ENCODE measurements around the gene HELLS.
"Not testable (repeated sequence)": the region's sequence is repeated elsewhere in the genome, so short reads cannot be mapped to it uniquely, and the experiment has no call there.

The HELLS gene

DNA sequence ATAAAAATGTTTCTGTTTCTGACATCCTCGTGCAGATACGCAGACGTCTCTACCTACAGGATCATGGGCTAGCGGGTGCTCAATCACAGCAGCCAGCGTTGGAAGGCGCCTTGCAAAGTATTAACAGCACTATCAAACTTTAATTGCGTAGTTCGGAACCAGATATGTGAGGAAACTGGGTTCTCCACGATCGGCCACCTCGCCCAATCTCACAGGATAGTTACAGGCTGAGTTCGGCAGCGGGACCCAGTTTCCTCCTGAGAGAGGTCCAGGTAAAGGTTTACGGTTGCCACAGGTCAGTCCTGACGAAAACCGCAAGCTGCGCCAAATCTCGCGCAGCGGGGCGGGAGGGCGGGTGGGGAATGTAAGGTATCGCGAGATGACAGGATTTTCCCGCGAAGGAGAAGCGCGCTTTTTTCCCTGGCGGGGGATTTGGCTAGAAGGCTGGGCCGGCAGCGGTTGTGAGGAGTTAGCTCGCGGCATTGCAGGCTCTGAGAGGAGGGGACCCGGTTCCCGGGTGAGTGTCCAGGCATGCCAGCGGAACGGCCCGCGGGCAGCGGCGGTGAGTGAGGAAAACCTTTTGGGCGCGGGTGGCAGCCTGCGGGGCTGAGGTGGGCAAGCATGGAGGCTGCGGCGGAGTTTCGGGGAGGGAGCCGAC, at the start of gene HELLS:
Gene HELLS, plus strand, starts transcription at position 398 of the 658 bp plus-strand sequence. Its CDS starts 134 bp downstream, at position 532.
- DNase-seq: peak; percentile 85

DNA sequence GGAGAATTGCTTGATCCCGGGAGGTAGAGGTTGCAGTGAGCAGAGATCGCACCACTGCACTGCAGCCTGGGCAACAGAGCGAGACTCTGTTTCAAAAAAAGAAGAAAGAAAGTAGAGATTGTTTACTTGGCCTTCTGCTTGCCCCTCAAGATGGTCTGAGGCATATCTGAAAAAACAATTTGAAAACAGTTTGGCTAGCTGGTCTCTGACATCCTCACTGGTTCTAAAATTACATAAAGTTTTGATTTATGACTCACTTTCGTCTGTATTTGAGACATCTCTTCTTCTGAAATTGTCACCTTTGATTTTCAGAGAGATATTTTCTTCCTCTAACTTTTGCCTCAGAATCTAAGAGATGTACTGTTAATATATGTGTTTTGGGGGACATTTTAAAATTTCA, 49.6 kb upstream of the HELLS start:
- DNase-seq: no peak

DNA sequence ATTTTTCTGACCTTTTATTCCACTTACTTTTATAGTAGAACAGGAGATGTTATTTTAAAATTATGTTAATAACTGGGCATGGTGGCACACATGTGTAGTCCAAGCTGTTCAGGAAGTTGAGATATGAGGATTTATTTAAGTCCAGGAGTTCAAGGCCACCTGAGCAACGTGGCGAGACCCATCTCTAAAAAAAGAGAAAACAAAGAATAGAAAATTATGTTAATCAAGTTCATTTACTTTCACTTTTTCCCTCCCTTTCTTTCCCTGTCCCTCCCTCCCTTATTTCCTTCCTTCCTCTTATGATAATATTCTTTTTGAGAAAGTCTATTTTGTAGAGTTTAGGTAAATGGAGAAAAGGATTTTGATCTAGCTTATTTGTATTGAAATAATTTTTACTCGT, 48.9 kb upstream of the HELLS start:
- no peak for DNase-seq

DNA sequence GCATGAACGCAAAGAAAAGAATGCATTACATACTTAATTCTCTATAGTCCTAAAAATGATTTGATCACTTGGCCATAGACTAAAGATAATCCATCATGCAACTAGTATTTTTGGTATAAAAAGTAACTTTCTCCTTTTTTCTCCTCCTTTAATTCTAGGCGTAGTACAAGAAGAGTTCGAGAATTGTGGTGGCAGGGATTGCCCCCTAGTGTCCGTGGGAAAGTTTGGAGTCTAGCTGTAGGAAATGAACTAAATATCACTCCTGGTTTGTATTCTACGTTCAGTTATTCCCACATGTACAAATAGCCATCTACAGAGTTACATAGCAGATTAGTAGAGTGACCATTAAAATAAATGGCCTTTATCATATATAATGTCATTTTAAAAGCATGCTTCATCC, 45.5 kb upstream of the HELLS start:
- DNase-seq: no peak

DNA sequence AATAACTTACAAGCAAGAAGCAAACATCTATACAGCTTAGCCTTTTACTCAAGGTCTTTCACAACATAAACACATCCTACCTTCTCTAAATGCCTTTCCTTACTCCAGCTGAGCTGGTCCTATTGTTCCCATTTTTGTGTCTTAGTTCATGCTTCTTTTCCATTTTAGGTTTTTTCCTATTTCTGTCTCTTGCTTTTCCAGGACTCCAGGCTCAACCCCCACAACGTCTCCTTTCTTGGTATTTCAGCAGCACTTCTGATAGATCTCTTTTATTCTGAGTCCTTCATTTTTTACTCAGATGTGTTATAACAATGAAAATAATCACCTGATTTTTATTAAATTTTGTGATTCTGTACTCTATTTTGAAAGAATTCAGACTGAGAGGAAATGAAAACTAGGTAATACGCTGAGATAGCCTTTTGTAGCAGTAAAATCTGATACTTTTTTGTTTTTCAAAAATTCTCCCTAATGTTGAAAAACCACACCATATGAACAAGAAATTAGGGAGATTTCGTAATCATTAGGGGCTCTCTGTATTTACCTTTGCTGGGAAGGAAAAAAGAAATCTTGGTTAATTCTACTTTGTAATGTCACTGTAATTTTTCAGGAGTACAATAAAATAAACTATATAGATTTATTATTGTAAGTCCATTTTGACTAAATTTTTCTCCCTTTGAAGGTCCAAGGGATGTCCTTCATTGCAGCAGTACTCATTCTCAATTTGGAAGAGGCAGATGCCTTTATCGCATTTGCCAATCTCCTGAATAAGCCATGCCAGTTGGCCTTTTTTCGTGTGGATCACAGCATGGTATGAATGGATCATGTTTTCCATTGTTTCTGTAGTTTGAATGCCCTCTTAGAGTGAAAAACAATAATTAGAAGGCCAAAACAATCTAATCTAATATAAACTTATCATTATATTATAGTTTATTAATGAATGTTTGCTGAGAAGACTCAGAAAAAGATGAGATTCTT, 24.0 kb upstream of the HELLS start:
- DNase-seq: no peak

DNA sequence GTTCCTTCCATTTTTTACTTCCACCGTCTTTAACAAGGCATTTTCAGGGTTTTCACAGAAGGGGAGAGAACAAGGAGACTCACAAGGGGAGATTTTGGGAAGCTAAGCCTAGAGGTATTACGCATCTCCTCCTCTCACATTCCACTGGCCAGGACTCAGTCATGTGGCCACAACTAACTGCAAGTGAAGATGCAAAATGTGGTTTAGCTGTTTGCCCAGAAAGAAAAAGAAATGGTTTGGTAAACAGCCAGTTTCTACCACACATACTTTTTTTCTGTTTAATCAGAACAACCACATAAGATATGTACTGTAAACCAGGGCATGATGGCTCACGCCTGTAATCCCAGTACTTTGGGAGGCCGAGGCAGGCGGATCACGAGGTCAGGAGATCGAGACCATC, 21.4 kb upstream of the HELLS start:
- DNase-seq: no peak

DNA sequence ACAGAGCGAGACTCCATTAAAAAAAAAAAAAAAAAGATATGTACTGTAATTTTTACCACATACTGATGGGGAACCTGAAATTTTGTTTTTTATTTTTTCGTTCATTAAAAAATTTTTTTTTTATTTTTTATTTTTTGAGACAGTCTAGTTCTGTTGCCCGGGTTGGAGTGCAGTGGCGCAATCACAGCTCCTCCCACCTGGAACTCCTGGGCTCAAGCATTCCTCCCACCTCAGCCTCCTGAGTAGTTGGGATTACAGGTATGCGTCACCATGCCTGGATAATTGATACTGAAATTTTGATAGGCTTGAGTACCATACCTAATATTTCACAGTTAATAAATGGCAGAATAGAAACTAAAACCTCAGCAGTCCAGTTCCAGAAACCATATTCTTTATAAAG, 20.9 kb upstream of the HELLS start:
- no peak for DNase-seq

DNA sequence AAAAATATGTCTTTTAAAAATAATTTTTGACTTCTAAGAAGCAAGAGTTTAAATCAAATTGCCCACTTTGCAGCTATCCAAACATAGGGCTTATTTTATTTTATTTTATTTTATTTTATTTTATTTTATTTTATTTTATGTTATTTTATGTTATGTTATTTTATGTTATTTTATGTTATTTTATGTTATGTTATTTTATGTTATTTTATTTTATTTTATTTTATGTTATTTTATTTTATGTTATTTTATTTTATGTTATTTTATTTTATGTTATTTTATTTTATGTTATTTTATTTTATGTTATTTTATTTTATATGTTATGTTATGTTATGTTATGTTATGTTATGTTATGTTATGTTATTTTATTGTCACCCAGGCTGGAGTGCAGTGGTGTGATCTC, 14.0 kb upstream of the HELLS start:
- DNase-seq: not testable (repeated sequence)

DNA sequence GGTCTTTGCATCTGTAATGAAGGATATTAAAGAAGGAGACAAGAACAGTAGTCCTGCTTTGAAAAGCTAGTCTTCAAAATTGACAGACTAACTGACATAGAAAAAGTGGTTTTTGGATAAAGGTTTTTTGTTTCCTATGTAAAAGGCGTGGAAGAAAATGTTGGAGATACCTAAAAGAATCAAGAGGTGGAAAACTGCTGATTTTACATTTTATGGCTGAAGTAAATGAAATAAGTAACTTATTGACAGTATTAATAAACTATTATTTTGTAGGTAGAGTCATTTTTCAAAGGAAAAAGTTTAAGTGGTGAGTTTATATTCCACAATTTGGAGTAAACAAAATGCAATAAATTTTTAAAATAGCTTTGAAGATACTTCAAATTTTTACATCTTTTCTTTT, 12.6 kb upstream of the HELLS start:
- no peak for DNase-seq

DNA sequence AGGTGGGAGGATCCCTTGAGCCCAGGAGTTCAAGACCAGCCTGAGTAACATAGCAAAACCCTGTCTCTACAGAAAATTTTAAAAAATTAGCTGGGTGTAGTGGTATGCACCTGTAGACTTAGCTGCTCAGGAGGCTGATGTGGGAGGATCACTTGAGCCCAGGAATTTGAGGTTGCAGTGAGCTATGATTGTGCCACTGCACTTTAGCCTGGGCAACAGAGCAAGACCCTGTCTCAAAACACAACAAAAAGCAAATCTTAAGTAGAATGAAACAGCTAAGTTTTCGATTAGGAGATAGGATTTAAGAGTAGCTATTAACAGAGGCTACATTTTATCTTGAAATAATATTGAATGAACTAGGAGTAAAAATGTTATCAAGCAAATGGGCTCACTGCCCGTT, 3.3 kb upstream of the HELLS start:
- DNase-seq: not testable (repeated sequence)

DNA sequence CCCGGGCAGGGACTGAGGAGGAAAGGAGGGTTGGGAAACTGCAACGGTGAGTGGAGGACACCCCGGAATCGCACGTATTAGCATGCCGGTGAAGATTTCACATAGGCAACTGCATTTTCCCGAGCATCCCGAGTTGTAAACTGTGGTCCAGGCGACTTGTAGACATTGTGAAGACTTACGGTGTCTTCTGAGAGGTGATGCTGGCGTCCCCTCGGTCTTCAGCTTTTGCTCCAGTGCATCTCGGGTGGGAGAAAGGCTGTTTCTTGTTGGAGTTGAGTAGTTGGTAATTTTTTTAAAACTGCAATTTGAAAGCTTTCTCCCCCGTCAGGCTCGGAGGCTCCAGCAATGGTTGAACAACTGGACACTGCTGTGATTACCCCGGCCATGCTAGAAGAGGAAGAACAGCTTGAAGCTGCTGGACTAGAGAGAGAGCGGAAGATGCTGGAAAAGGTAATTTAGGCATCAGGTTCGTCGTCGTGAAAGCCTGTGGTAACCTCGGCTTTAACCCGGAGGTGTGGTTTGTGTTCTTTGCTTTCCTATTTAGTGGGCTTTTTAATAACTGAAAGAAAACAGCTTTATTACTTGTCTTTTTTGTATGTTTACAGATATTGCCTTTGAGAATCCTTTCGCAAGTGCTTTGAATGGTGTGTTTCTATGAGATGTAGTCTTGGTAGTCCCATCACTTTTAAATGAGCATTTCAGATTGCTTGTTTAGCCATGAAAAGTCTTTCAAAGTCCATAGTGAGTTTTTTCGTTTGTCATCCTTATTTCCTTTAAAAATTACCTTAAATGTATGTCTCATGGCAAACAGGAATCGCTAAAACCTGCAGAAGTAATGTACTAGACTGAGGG, 687 bp downstream of the HELLS start:
- DNase-seq: no peak

DNA sequence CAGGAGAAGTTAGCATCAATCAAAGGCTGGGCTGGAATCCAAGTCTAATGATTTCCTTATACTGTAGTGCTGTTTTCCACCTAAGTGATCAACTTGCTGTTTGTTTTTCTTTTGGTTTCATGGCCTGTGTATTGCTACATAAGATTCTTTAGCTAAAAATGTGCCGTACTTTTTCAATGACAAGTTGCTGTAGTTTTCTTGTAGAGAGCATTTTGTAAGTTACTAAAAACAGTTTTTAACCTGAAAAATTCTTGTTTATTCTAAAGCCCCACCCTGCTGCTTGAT, 1.3 kb downstream of the HELLS start:
- DNase-seq: no peak

DNA sequence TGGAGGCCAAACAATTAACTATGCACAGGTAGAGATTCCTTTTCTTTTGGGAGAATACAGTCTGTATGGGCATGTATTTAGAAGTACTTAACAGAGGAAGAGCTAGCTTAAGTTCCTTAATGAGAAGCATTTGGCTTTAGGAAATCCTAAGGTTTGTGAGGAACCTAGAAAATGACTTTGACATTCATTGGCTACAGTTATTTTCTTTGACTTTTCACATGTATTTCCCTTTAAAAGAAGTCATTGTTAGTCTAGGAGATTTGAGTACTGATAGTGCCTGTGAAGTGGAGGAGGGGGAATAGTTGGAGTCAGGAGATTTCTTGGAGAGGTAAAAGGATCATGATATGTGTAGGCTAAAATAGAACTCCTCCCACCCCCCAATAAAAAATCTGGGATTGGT, 3.6 kb downstream of the HELLS start:
- DNase-seq: no peak

DNA sequence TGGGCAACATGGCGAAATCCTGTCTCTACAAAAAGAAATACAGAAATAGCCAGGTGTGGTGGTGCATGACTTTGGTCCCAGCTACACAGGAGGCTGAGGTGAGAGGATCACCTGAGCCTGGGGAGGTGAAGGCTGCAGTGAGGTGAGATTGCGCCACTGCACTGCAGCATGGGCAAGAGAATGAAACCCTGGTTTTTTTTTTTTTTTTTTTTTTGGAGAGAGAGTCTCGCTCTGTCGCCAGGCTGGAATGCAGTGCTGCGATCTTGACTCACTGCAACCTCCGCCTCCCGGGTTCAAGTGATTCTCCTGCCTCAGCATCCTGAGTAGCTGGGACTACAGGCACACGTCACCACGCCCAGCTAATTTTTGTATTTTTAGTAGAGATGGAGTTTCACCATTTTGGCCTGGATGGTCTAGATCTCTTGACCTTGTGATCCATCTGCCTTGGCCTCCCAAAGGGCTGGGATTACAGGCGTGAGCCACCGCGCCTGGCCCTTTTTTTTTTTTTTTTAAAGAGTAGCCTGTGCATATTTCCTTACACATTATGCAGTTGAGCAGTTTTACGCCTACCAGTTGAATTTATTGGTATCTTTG, 22.2 kb downstream of the HELLS start:
- not testable (repeated sequence) for DNase-seq

DNA sequence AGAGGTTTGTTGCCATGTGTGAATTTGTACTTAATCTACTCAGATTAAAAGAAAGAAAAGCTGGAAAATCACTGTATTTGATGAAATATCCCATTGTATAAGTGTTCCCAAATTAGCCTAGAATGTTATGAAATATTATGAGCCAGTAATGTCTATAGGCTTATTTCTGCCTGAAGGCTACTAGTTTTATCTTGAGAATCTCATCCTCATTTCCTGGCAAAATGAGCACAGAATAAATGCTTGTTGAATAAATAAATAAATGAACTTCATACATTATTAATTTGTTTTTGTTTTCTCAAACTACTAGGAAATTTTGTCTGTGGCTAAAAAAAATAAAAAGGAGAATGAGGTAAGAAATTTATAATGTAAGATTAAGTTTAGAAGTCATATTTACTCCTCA, 25.5 kb downstream of the HELLS start:
- no peak for DNase-seq

DNA sequence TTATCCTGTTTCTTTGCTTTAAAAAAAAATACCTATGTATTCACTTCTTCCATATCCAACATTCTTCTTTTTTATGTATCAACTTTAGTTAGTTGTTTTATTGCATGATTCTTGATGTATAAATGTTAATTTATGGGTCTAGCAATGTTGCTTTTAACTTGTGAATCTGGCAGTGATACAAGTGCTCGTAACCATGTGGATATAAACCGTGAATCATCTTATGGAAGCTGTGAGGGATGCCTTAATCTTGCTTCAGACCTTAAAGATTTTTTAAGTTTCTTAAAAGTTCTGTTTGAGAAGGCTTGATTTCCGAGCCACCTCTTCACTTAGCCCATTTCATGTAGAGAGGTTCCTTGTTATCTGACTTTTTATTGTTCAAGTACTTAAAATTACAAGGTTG, 25.9 kb downstream of the HELLS start:
- no peak for DNase-seq

DNA sequence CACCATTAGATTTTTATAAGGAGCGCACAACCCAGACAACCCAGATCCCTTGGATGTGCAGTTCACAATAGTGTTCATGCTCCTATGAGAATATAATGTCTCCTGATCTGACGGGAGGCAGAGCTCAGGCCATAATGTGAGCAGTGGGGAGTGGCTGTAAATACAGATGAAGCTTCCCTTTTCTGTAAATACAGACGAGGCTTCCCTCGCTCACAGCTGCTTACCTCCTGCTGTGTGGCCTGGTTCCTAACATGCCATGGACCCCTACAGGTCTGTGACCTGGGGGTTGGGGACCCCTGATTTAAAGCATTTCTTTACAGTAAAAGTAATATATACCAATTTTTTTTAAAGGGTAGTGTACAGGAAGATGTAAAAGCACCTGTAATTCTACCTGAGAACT, 33.2 kb downstream of the HELLS start:
- no peak for DNase-seq

DNA sequence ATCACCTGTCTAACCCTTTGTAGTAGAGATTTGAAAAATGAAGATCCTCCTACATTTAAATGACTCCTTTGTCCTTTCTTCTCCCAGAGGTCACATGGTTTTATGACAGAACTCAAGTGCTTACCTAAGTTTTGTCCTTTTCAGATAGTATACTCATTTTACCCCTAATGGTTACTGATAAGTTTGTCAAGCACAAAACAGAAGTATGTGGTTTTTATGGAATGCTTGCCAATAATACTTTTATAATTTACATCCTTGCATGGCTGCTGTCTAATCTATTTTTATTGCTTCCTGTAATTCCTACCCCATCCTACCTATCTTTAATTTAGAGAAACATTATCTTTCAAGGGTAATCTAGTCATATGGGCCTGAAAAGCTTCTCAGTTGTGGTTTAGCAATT, 37.5 kb downstream of the HELLS start:
- no peak for DNase-seq

DNA sequence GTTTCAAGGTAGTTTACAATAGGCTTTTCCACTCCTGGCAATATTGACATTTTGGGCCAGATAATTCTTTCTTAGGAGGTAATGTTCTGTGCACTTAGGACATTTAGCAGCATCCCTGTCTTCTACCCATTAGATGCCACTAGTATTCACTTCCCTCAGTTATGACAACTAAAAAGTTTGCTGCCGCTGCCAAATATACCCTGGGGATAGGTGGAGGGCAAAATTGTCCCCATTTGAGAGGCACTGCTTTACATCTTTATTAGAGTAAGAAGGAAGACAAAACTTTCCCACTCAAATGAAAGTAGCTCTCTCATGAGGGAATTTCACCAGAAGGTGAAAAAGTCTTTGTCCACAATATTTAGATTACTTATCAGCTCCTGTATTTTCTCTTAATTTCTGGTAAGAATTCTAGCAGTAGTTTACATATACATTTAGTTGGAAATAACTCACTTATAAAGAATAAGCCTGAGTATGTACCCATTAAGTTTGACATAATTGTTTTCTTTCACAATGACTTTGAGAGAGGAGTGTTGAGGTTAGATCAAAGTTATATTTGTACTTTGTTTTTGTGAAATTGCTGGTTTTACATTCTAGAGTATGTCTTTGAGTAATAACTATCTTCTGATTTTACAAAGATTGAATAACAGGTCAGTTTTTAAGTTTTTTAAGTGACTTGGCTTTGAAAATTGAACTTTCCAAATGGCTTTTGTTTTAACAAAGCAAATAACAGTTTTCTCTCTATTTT, 46.0 kb downstream of the HELLS start:
- no peak for DNase-seq

DNA sequence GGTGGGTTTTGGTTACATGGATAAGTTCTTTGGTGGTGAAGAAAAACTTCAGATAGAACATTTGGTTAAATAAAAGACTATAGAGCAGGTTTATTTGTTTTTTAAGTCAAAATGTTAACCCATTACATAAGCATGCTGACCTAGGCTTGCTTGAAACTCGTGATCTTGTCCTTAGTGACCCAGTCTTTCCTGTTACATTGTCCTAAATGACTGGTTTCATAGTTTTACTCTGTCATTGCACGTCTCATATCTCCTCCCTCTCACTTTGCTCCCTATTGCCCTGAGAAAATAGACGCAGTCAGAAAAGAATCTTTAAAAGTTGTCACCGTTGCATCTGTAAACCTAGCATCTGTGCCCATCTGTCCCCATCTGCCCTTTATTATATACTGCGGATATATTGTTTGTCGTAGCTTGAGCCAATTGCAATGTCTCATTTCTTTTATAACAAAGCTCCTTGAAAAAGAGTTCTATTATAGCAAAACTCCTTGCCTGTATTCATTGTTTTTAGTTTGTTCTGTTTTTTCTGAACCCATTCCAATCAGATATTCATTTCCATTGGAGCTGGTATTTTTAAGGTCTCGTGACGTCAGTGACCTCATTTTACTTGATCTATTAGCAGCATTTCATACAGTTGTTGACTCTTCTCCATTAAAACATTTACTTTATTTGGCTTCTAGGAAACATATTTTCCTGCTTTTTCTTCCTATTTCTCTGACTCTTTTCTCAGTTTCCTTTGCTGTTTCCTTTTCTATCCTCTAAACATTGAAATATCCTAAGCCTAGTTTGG, 57.3 kb downstream of the HELLS start:
- no peak for DNase-seq

DNA sequence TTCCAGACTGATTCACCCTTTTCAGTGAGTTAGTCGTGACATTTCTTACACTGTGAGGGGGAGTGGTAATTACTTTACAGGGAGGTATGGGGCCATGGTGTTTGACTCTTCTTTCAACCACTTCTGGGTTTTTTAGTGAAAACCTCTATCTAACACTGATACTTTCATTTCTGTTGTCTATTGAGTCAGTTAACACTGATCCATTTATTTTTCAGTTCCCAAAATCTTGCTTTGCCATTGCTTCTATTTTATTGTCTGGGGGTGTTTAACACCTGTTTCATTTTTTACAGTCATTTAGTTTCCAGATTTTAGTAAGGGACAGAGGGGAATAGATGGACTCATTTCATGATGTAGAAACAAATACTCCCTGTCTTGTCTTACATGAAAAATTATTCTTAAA, 61.5 kb downstream of the HELLS start:
- DNase-seq: no peak

DNA sequence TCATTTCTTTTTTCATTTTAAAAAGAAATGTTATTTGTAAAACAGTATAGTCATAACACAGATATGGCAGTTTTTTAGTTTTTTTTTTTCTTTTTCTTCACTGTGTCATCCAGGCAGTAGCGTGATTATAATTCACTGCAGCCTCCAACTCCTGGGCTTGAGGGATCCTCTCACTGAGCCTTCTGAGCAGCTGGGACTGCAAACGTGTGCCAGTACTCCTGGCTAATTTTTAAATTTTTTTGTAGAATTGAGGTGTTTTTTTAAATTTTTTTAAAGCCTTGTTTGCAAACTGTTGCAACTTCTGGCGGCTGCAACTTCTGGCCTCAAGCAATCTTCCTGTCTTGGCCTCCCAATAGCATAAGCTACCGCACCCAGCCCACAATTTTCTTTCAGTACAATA, 63.0 kb downstream of the HELLS start:
- DNase-seq: no peak
